Measurements from ENCODE around the gene MATN4.

- no peak for TF ChIP-seq CTCF (IDR thresholded peaks at IDR 0.05)
- TF ChIP-seq POLR2A (IDR thresholded peaks at IDR 0.05) = no peak
Observed at GRCh38 chr20:45289942-45290676, 18.0 kb downstream of the MATN4 start.

Measured in prostate gland (tissue), 2 donors.